Chondrocyte (in vitro differentiated cells): Measurements from ENCODE around the gene MEIS3. TPM values are rescaled to one million over a fixed set of nuclear protein-coding genes. Genes with fewer than 3 reads are reported as not detected.

ENCODE experiments used
- DNase-seq: peaks from one replicate; pipeline ENCODE4 v3.0.0; 2021; ENCODE audit warnings: mixed read lengths, low spot score
- H3K27ac Mint-ChIP-seq: one replicate; pipeline ENCODE4 v1.8.0; 2021; ENCODE audit warnings: mild to moderate bottlenecking, moderate library complexity, mixed read lengths; ENCODE audit not compliant: unreplicated experiment
- H3K27me3 Mint-ChIP-seq: 2 replicates; pipeline ENCODE4 v1.8.0; 2021; ENCODE audit warnings: low read depth, mixed read lengths
- H3K36me3 Mint-ChIP-seq: 2 replicates; pipeline ENCODE4 v1.8.0; 2021; ENCODE audit warnings: low read depth, mixed read lengths
- H3K4me1 Mint-ChIP-seq: 2 replicates; pipeline ENCODE4 v1.8.0; 2021; ENCODE audit warnings: low read depth, mild to moderate bottlenecking, mixed read lengths
- H3K4me3 Mint-ChIP-seq: one replicate; pipeline ENCODE4 v1.8.0; 2021; ENCODE audit warnings: mild to moderate bottlenecking, moderate library complexity, mixed read lengths; ENCODE audit not compliant: unreplicated experiment
- H3K9me3 Mint-ChIP-seq: 2 replicates; pipeline ENCODE4 v1.8.0; 2021; ENCODE audit warnings: low read depth, mixed read lengths
- total RNA-seq: library from RNA; stranded (reverse); gene quantifications from 3 replicates; pipeline ENCODE4 v1.2.1, GENCODE V29; 2021
- TF ChIP-seq, protein P1 (sequence below): fragments of 200-600 bp; sonication (generic); IDR thresholded peaks from 2 replicates; pipeline ENCODE4 v1.5.0; 2021; ENCODE audit warnings: antibody characterized with exemption, mild to moderate bottlenecking, moderate library complexity

The MEIS3 gene
- total RNA-seq, 1 donor from 2014 or later = 79.5 TPM

DNA sequence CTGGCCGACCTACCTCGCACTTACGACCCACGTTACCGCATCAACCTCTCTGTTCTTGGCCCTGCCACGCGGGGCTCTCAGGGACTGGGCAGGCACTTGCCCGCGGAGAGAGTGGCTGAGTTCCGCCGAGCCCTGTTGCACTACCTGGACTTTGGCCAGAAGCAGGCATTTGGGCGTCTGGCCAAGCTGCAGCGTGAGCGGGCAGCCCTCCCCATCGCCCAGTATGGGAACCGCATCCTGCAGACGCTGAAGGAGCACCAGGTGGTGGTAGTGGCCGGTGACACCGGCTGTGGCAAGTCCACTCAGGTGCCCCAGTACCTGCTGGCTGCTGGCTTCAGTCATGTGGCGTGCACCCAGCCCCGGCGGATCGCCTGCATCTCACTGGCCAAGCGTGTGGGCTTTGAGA lies 66.0 kb downstream of the MEIS3 start:
- Mint-ChIP-seq H3K4me3 (no peak overlapping the region), H3K4me1 (peaks cover 29% of the 10 kb centered on the region), H3K27me3 (no peaks in the 10 kb centered on the region), H3K9me3 (no peaks in the 10 kb centered on the region), H3K27ac (no peak overlapping the region), H3K36me3 (peaks cover 24% of the 10 kb centered on the region)
- no peak for DNase-seq
- TF ChIP-seq, protein P1, sequence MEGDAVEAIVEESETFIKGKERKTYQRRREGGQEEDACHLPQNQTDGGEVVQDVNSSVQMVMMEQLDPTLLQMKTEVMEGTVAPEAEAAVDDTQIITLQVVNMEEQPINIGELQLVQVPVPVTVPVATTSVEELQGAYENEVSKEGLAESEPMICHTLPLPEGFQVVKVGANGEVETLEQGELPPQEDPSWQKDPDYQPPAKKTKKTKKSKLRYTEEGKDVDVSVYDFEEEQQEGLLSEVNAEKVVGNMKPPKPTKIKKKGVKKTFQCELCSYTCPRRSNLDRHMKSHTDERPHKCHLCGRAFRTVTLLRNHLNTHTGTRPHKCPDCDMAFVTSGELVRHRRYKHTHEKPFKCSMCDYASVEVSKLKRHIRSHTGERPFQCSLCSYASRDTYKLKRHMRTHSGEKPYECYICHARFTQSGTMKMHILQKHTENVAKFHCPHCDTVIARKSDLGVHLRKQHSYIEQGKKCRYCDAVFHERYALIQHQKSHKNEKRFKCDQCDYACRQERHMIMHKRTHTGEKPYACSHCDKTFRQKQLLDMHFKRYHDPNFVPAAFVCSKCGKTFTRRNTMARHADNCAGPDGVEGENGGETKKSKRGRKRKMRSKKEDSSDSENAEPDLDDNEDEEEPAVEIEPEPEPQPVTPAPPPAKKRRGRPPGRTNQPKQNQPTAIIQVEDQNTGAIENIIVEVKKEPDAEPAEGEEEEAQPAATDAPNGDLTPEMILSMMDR = no peak

Other genes with a start within 250 kb of the MEIS3 start
- 12.6 to 16.1 TPM (median 15.2 TPM) in 3 replicates for gene BBC3, start 188.3 kb downstream of the MEIS3 start, total RNA-seq
- gene CCDC9, start 163.0 kb downstream of the MEIS3 start, total RNA-seq = 41.3 to 62.4 TPM (median 59.4 TPM) in 3 replicates
- gene INAFM1, start 144.6 kb downstream of the MEIS3 start, total RNA-seq = 25.6 to 31.1 TPM (median 28.8 TPM) in 3 replicates
- 2.9 to 4.3 TPM (median 3.7 TPM) in 3 replicates for gene C5AR1, start 109.7 kb downstream of the MEIS3 start, total RNA-seq
- 0.07 to 0.34 TPM in 2 of 3 replicates, not detected in the other for gene C5AR2, start 87.4 kb downstream of the MEIS3 start, total RNA-seq
- 13.5 to 15.6 TPM (median 15.2 TPM) in 3 replicates for gene DHX34, start 70.2 kb downstream of the MEIS3 start, total RNA-seq
- 0.27 to 0.42 TPM (median 0.31 TPM) in 3 replicates for gene SLC8A2, start 52.4 kb upstream of the MEIS3 start, total RNA-seq
- 9.1 to 12.0 TPM (median 9.7 TPM) in 3 replicates for gene KPTN, start 64.7 kb upstream of the MEIS3 start, total RNA-seq
- gene NAPA, start 95.5 kb upstream of the MEIS3 start, total RNA-seq = 88.8 to 91.2 TPM (median 90.7 TPM) in 3 replicates
- not detected in 3 replicates for gene ZNF541, start 153.6 kb upstream of the MEIS3 start, total RNA-seq
- 13.2 to 14.4 TPM (median 13.4 TPM) in 3 replicates for gene BICRA, start 189.6 kb upstream of the MEIS3 start, total RNA-seq